Measurements from ENCODE around the gene PDPR. TPM values are rescaled to one million over a fixed set of nuclear protein-coding genes. Genes with fewer than 3 reads are reported as not detected.
"Not testable (repeated sequence)": the region's sequence is repeated elsewhere in the genome, so short reads cannot be mapped to it uniquely, and the experiment has no call there.

Gene PDPR
- polyA plus RNA-seq, 1 of the 3 experiments (the other 2 are of a cell fraction), result 17.1 TPM

GRCh38 chr16:70088877-70089276, 25.3 kb upstream of the PDPR start:
- POLR2A ChIA-PET; DNase-seq; H3K9me3 ChIP-seq; H3K4me2 ChIP-seq; H3K36me3 ChIP-seq (replicated peaks in 1 of 2; ENCODE audit: control insufficient read depth in 1 of 2, insufficient read depth in 2 of 2, low read length in 1 of 2); CTCF ChIA-PET; H2AFZ ChIP-seq (ENCODE audit: low read depth); H3K9ac ChIP-seq; H3K4me3 ChIP-seq (ENCODE audit: low read depth in 2 of 2, low read length in 1 of 2); H4K20me1 ChIP-seq (ENCODE audit: insufficient read depth); H3K27me3 ChIP-seq (ENCODE audit: insufficient read depth); H3K9me2 ChIP-seq; H3K79me2 ChIP-seq (ENCODE audit: insufficient read depth); H3K4me1 ChIP-seq (ENCODE audit: control insufficient read depth in 1 of 2, insufficient read depth in 2 of 2, low read depth in 1 of 2, low read length in 1 of 2); H3K27ac ChIP-seq (ENCODE audit: low read depth in 2 of 2, low read length in 1 of 2); H3F3A ChIP-seq (replicated peaks; ENCODE audit: insufficient read depth): not testable (repeated sequence)
- WGBS (ENCODE audit: low lambda C conversion rate), result 56% methylated on average over 1 of the region's 4 CpGs

GRCh38 chr16:70089289-70089688, 24.8 kb upstream of the PDPR start:
- H2AFZ ChIP-seq (ENCODE audit: low read depth); H3K27me3 ChIP-seq (ENCODE audit: insufficient read depth); DNase-seq; POLR2A ChIA-PET; H3K27ac ChIP-seq (ENCODE audit: low read depth in 2 of 2, low read length in 1 of 2); H3K79me2 ChIP-seq (ENCODE audit: insufficient read depth); H3K4me2 ChIP-seq; H3K9ac ChIP-seq; H3K9me2 ChIP-seq; H3K4me1 ChIP-seq (ENCODE audit: control insufficient read depth in 1 of 2, insufficient read depth in 2 of 2, low read depth in 1 of 2, low read length in 1 of 2); H3K9me3 ChIP-seq; H3K4me3 ChIP-seq (ENCODE audit: low read depth in 2 of 2, low read length in 1 of 2); H3F3A ChIP-seq (replicated peaks; ENCODE audit: insufficient read depth); CTCF ChIA-PET; H4K20me1 ChIP-seq (ENCODE audit: insufficient read depth); H3K36me3 ChIP-seq (replicated peaks in 1 of 2; ENCODE audit: control insufficient read depth in 1 of 2, insufficient read depth in 2 of 2, low read length in 1 of 2): not testable (repeated sequence)
- 90% methylated on average over 5 of the region's 6 CpGs for WGBS (ENCODE audit: low lambda C conversion rate)

- H3K4me2 ChIP-seq; H3K4me3 ChIP-seq (ENCODE audit: low read depth in 2 of 2, low read length in 1 of 2); H3K27me3 ChIP-seq (ENCODE audit: insufficient read depth); DNase-seq; H3K9ac ChIP-seq; H2AFZ ChIP-seq (ENCODE audit: low read depth); H4K20me1 ChIP-seq (ENCODE audit: insufficient read depth); H3K36me3 ChIP-seq (replicated peaks in 1 of 2; ENCODE audit: control insufficient read depth in 1 of 2, insufficient read depth in 2 of 2, low read length in 1 of 2); H3K79me2 ChIP-seq (ENCODE audit: insufficient read depth); H3K9me2 ChIP-seq; H3F3A ChIP-seq (replicated peaks; ENCODE audit: insufficient read depth); POLR2A ChIA-PET; CTCF ChIA-PET; H3K4me1 ChIP-seq (ENCODE audit: control insufficient read depth in 1 of 2, insufficient read depth in 2 of 2, low read depth in 1 of 2, low read length in 1 of 2); H3K9me3 ChIP-seq; H3K27ac ChIP-seq (ENCODE audit: low read depth in 2 of 2, low read length in 1 of 2): not testable (repeated sequence)
- 73% methylated on average over 4 of the region's 4 CpGs for WGBS (ENCODE audit: low lambda C conversion rate)
Measured at GRCh38 chr16:70091104-70091503, 23.0 kb upstream of the PDPR start.

GRCh38 chr16:70094096-70094495, 20.0 kb upstream of the PDPR start:
- H3K27me3 ChIP-seq (ENCODE audit: insufficient read depth); H3K9me2 ChIP-seq; CTCF ChIA-PET; H3K4me3 ChIP-seq (ENCODE audit: low read depth in 2 of 2, low read length in 1 of 2); H3F3A ChIP-seq (replicated peaks; ENCODE audit: insufficient read depth); H3K9me3 ChIP-seq; H3K9ac ChIP-seq; H3K36me3 ChIP-seq (replicated peaks in 1 of 2; ENCODE audit: control insufficient read depth in 1 of 2, insufficient read depth in 2 of 2, low read length in 1 of 2); H3K27ac ChIP-seq (ENCODE audit: low read depth in 2 of 2, low read length in 1 of 2); H3K4me1 ChIP-seq (ENCODE audit: control insufficient read depth in 1 of 2, insufficient read depth in 2 of 2, low read depth in 1 of 2, low read length in 1 of 2); DNase-seq; H3K4me2 ChIP-seq; H4K20me1 ChIP-seq (ENCODE audit: insufficient read depth); POLR2A ChIA-PET; H3K79me2 ChIP-seq (ENCODE audit: insufficient read depth); H2AFZ ChIP-seq (ENCODE audit: low read depth): not testable (repeated sequence)
- 100% methylated on average over 1 of the region's 1 CpG for WGBS (ENCODE audit: low lambda C conversion rate)

- H3K4me3 ChIP-seq (ENCODE audit: low read depth in 2 of 2, low read length in 1 of 2); H4K20me1 ChIP-seq (ENCODE audit: insufficient read depth); H3K9ac ChIP-seq; H3K9me2 ChIP-seq; H3K9me3 ChIP-seq; H3K27me3 ChIP-seq (ENCODE audit: insufficient read depth); H2AFZ ChIP-seq (ENCODE audit: low read depth); DNase-seq; H3K4me1 ChIP-seq (ENCODE audit: control insufficient read depth in 1 of 2, insufficient read depth in 2 of 2, low read depth in 1 of 2, low read length in 1 of 2); CTCF ChIA-PET; POLR2A ChIA-PET; H3K36me3 ChIP-seq (replicated peaks in 1 of 2; ENCODE audit: control insufficient read depth in 1 of 2, insufficient read depth in 2 of 2, low read length in 1 of 2); H3K27ac ChIP-seq (ENCODE audit: low read depth in 2 of 2, low read length in 1 of 2); H3F3A ChIP-seq (replicated peaks; ENCODE audit: insufficient read depth); H3K79me2 ChIP-seq (ENCODE audit: insufficient read depth); H3K4me2 ChIP-seq: not testable (repeated sequence)
- WGBS (ENCODE audit: low lambda C conversion rate), result 90% methylated on average over 15 of the region's 15 CpGs
Measured at GRCh38 chr16:70109583-70110279, 4.4 kb upstream of the PDPR start.

- WGBS (ENCODE audit: low lambda C conversion rate), result 100% methylated on average over 6 of the region's 6 CpGs
Measured at GRCh38 chr16:70112162-70112561, 2.0 kb upstream of the PDPR start.

More at GRCh38 chr16:70112162-70112561, 2.0 kb upstream of the PDPR start:
- CTCF ChIA-PET; H3K4me3 ChIP-seq (ENCODE audit: low read depth in 2 of 2, low read length in 1 of 2); H3F3A ChIP-seq (replicated peaks; ENCODE audit: insufficient read depth); H3K27ac ChIP-seq (ENCODE audit: low read depth in 2 of 2, low read length in 1 of 2); DNase-seq; H3K36me3 ChIP-seq (replicated peaks in 1 of 2; ENCODE audit: control insufficient read depth in 1 of 2, insufficient read depth in 2 of 2, low read length in 1 of 2); H3K9ac ChIP-seq; H3K9me2 ChIP-seq; H2AFZ ChIP-seq (ENCODE audit: low read depth); POLR2A ChIA-PET; H3K9me3 ChIP-seq; H3K4me1 ChIP-seq (ENCODE audit: control insufficient read depth in 1 of 2, insufficient read depth in 2 of 2, low read depth in 1 of 2, low read length in 1 of 2); H4K20me1 ChIP-seq (ENCODE audit: insufficient read depth); H3K27me3 ChIP-seq (ENCODE audit: insufficient read depth); H3K4me2 ChIP-seq: not testable (repeated sequence)
- H3K79me2 ChIP-seq (ENCODE audit: insufficient read depth), result peaks cover 13% of the 10 kb centered on the region
